Measurements from ENCODE around the gene OR51B5. TPM values are rescaled to one million over a fixed set of nuclear protein-coding genes. Genes with fewer than 3 reads are reported as not detected.
"Not testable (repeated sequence)": the region's sequence is repeated elsewhere in the genome, so short reads cannot be mapped to it uniquely, and the experiment has no call there.

Gene OR51B5
- total RNA-seq, 2 experiments from 2014 or later, result not detected

GRCh38 chr11:5317292-5317691, 26.0 kb downstream of the OR51B5 start:
- ChIA-PET CTCF (no interaction called here), POLR2A (interaction anchor here (0.6 kb wide), 1 partner anchor 119 kb away, joined by 5 read pairs; no protein-coding TSS in a partner anchor)
- no peak for DNase-seq
- Mint-ChIP-seq H3K27ac (no peak overlapping the region), H3K27me3 (peaks cover 2% of the 10 kb centered on the region), H3K36me3 (ENCODE audit: low read depth) (no peaks in the 10 kb centered on the region), H3K4me3 (no peak overlapping the region), H3K4me1 (no peaks in the 10 kb centered on the region), H3K9me3 (ENCODE audit: low read depth) (peaks cover 1% of the 10 kb centered on the region)
- ATAC-seq, result no peak
- intact Hi-C loops (cut with DNase I, micrococcal nuclease), result no loop called here

- H3K4me1 Mint-ChIP-seq; H3K4me3 Mint-ChIP-seq; H3K36me3 Mint-ChIP-seq (ENCODE audit: low read depth); CTCF ChIA-PET; POLR2A ChIA-PET; ATAC-seq; H3K9me3 Mint-ChIP-seq (ENCODE audit: low read depth); H3K27ac Mint-ChIP-seq; intact Hi-C loops (cut with DNase I, micrococcal nuclease); H3K27me3 Mint-ChIP-seq; DNase-seq: not testable (repeated sequence)
Measured at GRCh38 chr11:5313326-5314023, 29.8 kb downstream of the OR51B5 start.

GRCh38 chr11:5310423-5310822, 32.9 kb downstream of the OR51B5 start:
- CTCF ChIA-PET, result no interaction called here
- H3K27ac Mint-ChIP-seq, result no peak overlapping the region
- no peak for ATAC-seq

GRCh38 chr11:5307256-5308019, 35.9 kb downstream of the OR51B5 start:
- Mint-ChIP-seq H3K4me3 (no peak overlapping the region), H3K27me3 (peaks cover 7% of the 10 kb centered on the region), H3K27ac (no peak overlapping the region), H3K36me3 (ENCODE audit: low read depth) (no peaks in the 10 kb centered on the region), H3K9me3 (ENCODE audit: low read depth) (no peaks in the 10 kb centered on the region), H3K4me1 (no peaks in the 10 kb centered on the region)
- POLR2A ChIA-PET, result no interaction called here
- CTCF ChIA-PET, result no interaction called here
- intact Hi-C loops (cut with DNase I, micrococcal nuclease), result no loop called here
- DNase-seq (no peak), ATAC-seq (no peak)

More at GRCh38 chr11:5310423-5310822, 32.9 kb downstream of the OR51B5 start:
- Mint-ChIP-seq H3K4me3 (no peak overlapping the region), H3K9me3 (ENCODE audit: low read depth) (no peaks in the 10 kb centered on the region), H3K27me3 (peaks cover 5% of the 10 kb centered on the region), H3K36me3 (ENCODE audit: low read depth) (no peaks in the 10 kb centered on the region), H3K4me1 (no peaks in the 10 kb centered on the region)
- intact Hi-C loops (cut with DNase I, micrococcal nuclease), result no loop called here
- no peak for DNase-seq
- POLR2A ChIA-PET, result no interaction called here

GRCh38 chr11:5304046-5304445, 39.3 kb downstream of the OR51B5 start:
- DNase-seq (no peak), ATAC-seq (no peak)
- Mint-ChIP-seq H3K27ac (no peak overlapping the region), H3K36me3 (ENCODE audit: low read depth) (no peaks in the 10 kb centered on the region), H3K4me3 (no peak overlapping the region), H3K27me3 (peaks cover 8% of the 10 kb centered on the region), H3K4me1 (no peaks in the 10 kb centered on the region), H3K9me3 (ENCODE audit: low read depth) (no peaks in the 10 kb centered on the region)
- CTCF ChIA-PET, result interaction anchor here (0.6 kb wide), 2 partner anchors 15 to 36 kb away, joined by 3 read pairs; no protein-coding TSS in a partner anchor
- POLR2A ChIA-PET, result no interaction called here
- intact Hi-C loops (cut with DNase I, micrococcal nuclease), result no loop called here

GRCh38 chr11:5303626-5304025, 39.7 kb downstream of the OR51B5 start:
- no peaks in the 10 kb centered on the region for H3K9me3 Mint-ChIP-seq (ENCODE audit: low read depth)
- H3K27ac Mint-ChIP-seq, result no peak overlapping the region
- no peak overlapping the region for H3K4me3 Mint-ChIP-seq
- intact Hi-C loops (cut with DNase I, micrococcal nuclease), result no loop called here
- H3K4me1 Mint-ChIP-seq, result no peaks in the 10 kb centered on the region
- no peaks in the 10 kb centered on the region for H3K36me3 Mint-ChIP-seq (ENCODE audit: low read depth)
- no peak for DNase-seq
- CTCF ChIA-PET, result interaction anchor here (0.6 kb wide), 1 partner anchor 35 kb away, joined by 3 read pairs; no protein-coding TSS in a partner anchor
- no peak for ATAC-seq
- H3K27me3 Mint-ChIP-seq, result peaks cover 8% of the 10 kb centered on the region
- POLR2A ChIA-PET, result no interaction called here

- POLR2A ChIA-PET, result no interaction called here
- Mint-ChIP-seq H3K9me3 (ENCODE audit: low read depth) (no peaks in the 10 kb centered on the region), H3K36me3 (ENCODE audit: low read depth) (no peaks in the 10 kb centered on the region), H3K4me3 (no peak within 1 kb of the TSS), H3K27me3 (peaks cover 12% of the 10 kb centered on the region), H3K27ac (no peak within 1 kb of the TSS), H3K4me1 (no peaks in the 10 kb centered on the region)
- CTCF ChIA-PET, result no interaction called here
- intact Hi-C loops (cut with DNase I, micrococcal nuclease), result no loop called here
- DNase-seq (no peak), ATAC-seq (no peak)
Measured at GRCh38 chr11:5301846-5302245, 41.5 kb downstream of the OR51B5 start, which contains the start of gene OR51B4. TSS of gene OR51B4 (minus strand) at chr11:5301946. CDS start at chr11:5301946, 0 bp downstream.

GRCh38 chr11:5300251-5300650, 43.1 kb downstream of the OR51B5 start:
- POLR2A ChIA-PET, result no interaction called here
- intact Hi-C loops (cut with DNase I, micrococcal nuclease), result no loop called here
- Mint-ChIP-seq H3K4me3 (no peak overlapping the region), H3K9me3 (ENCODE audit: low read depth) (no peaks in the 10 kb centered on the region), H3K36me3 (ENCODE audit: low read depth) (no peaks in the 10 kb centered on the region), H3K4me1 (no peaks in the 10 kb centered on the region), H3K27me3 (peaks cover 10% of the 10 kb centered on the region), H3K27ac (no peak overlapping the region)
- no peak for DNase-seq
- CTCF ChIA-PET, result interaction anchor here (1.5 kb wide), 1 partner anchor 10 kb away, joined by 4 read pairs; no protein-coding TSS in a partner anchor
- no peak for ATAC-seq

- no peak overlapping the region for H3K4me3 Mint-ChIP-seq
- CTCF ChIA-PET, result no interaction called here
- H3K9me3 Mint-ChIP-seq (ENCODE audit: low read depth), result no peaks in the 10 kb centered on the region
- intact Hi-C loops (cut with DNase I, micrococcal nuclease), result no loop called here
- DNase-seq (no peak), ATAC-seq (no peak)
- POLR2A ChIA-PET, result no interaction called here
- H3K27ac Mint-ChIP-seq, result no peak overlapping the region
- no peaks in the 10 kb centered on the region for H3K4me1 Mint-ChIP-seq
- H3K27me3 Mint-ChIP-seq, result peaks cover 10% of the 10 kb centered on the region
- H3K36me3 Mint-ChIP-seq (ENCODE audit: low read depth), result no peaks in the 10 kb centered on the region
Measured at GRCh38 chr11:5298451-5298850, 44.9 kb downstream of the OR51B5 start.

GRCh38 chr11:5297721-5298323, 45.5 kb downstream of the OR51B5 start:
- ChIA-PET POLR2A (no interaction called here), CTCF (no interaction called here)
- H3K27ac Mint-ChIP-seq, result no peak overlapping the region

GRCh38 chr11:5294342-5294995, 48.9 kb downstream of the OR51B5 start:
- intact Hi-C loops (cut with DNase I, micrococcal nuclease); H3K27me3 Mint-ChIP-seq; H3K4me1 Mint-ChIP-seq; H3K27ac Mint-ChIP-seq; H3K36me3 Mint-ChIP-seq (ENCODE audit: low read depth); DNase-seq; ATAC-seq; POLR2A ChIA-PET; CTCF ChIA-PET; H3K9me3 Mint-ChIP-seq (ENCODE audit: low read depth); H3K4me3 Mint-ChIP-seq: not testable (repeated sequence)

More at GRCh38 chr11:5297721-5298323, 45.5 kb downstream of the OR51B5 start:
- intact Hi-C loops (cut with DNase I, micrococcal nuclease), result no loop called here
- Mint-ChIP-seq H3K4me3 (no peak overlapping the region), H3K9me3 (ENCODE audit: low read depth) (no peaks in the 10 kb centered on the region), H3K36me3 (ENCODE audit: low read depth) (no peaks in the 10 kb centered on the region), H3K27me3 (peaks cover 9% of the 10 kb centered on the region), H3K4me1 (no peaks in the 10 kb centered on the region)
- no peak for ATAC-seq
- no peak for DNase-seq

Measured in activated CD4-positive, alpha-beta T cell treated with anti-CD3 and anti-CD28 coated beads for 36 hours (primary cell).